ENCODE measurements around the gene TRAK1.

DNA sequence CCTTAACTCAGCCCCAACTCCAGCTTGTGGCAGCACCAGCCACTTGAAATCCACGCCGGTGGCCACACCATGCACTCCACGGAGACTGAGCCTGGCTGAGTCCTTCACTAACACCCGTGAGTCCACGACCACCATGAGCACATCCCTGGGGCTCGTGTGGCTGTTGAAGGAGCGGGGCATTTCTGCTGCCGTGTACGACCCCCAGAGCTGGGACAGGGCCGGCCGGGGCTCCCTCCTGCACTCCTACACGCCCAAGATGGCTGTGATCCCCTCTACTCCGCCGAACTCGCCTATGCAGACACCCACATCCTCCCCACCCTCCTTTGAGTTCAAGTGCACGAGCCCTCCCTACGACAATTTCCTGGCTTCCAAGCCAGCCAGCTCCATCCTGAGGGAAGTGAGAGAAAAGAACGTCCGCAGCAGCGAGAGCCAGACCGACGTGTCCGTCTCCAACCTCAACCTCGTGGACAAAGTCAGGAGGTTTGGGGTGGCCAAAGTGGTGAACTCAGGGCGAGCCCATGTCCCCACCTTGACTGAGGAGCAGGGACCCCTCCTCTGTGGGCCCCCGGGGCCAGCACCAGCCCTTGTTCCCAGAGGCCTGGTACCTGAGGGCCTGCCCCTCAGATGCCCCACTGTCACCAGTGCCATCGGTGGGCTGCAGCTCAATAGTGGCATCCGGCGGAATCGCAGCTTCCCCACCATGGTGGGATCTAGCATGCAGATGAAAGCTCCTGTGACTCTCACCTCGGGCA is 132.0 kb downstream of the TRAK1 start:
- no peak for TF ChIP-seq POLR2A (IDR thresholded peaks at IDR 0.05)
- TF ChIP-seq, protein P1, sequence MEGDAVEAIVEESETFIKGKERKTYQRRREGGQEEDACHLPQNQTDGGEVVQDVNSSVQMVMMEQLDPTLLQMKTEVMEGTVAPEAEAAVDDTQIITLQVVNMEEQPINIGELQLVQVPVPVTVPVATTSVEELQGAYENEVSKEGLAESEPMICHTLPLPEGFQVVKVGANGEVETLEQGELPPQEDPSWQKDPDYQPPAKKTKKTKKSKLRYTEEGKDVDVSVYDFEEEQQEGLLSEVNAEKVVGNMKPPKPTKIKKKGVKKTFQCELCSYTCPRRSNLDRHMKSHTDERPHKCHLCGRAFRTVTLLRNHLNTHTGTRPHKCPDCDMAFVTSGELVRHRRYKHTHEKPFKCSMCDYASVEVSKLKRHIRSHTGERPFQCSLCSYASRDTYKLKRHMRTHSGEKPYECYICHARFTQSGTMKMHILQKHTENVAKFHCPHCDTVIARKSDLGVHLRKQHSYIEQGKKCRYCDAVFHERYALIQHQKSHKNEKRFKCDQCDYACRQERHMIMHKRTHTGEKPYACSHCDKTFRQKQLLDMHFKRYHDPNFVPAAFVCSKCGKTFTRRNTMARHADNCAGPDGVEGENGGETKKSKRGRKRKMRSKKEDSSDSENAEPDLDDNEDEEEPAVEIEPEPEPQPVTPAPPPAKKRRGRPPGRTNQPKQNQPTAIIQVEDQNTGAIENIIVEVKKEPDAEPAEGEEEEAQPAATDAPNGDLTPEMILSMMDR (IDR thresholded peaks at IDR 0.05) = no peak
